GM18951 (cell line): ENCODE results near the gene PLA2G4E.

Experiments
- POLR2A ChIP-seq: IDR thresholded peaks from 4 replicates; pipeline ENCODE4 v1.6.1; 2011; ENCODE audit warnings: mild to moderate bottlenecking; ENCODE audit not compliant: insufficient read length, insufficient read depth; ENCODE audit errors: extremely low read depth
- in situ Hi-C: fragments of 300-500 bp; cut with MboI; formaldehyde crosslinking; loops from one replicate; pipeline ENCODE4 v1.12.0; 2022; ENCODE audit warnings: low sequenced_read_pairs, mixed read lengths, inconsistent platforms; ENCODE audit not compliant: unreplicated experiment

Gene PLA2G4E

GRCh38 chr15:42060477-42060763, 39.6 kb upstream of the PLA2G4E start:
- no peak for TF ChIP-seq POLR2A
- in situ Hi-C loops: loop anchor here (5.0 kb wide), 1 partner anchor 73 kb away; no protein-coding TSS in a partner anchor

- in situ Hi-C loops: loop anchor here (5.0 kb wide), 1 partner anchor 73 kb away; no protein-coding TSS in a partner anchor
- TF ChIP-seq POLR2A: no peak
These were observed 39.0 kb upstream of the PLA2G4E start for GRCh38 chr15:42059661-42060476.

GRCh38 chr15:42058791-42059190, 37.9 kb upstream of the PLA2G4E start:
- in situ Hi-C loops: no loop called here
- no peak for TF ChIP-seq POLR2A

GRCh38 chr15:42057799-42058646, 37.2 kb upstream of the PLA2G4E start:
- no peak for TF ChIP-seq POLR2A
- in situ Hi-C loops: no loop called here

GRCh38 chr15:42056934-42057798, 36.3 kb upstream of the PLA2G4E start:
- in situ Hi-C loops: no loop called here
- no peak for TF ChIP-seq POLR2A

GRCh38 chr15:42053914-42054313, 33.1 kb upstream of the PLA2G4E start:
- no peak for TF ChIP-seq POLR2A
- in situ Hi-C loops: no loop called here

- in situ Hi-C loops: no loop called here
- TF ChIP-seq POLR2A: no peak
These were observed 32.2 kb upstream of the PLA2G4E start for GRCh38 chr15:42053010-42053409.

- no peak for TF ChIP-seq POLR2A
- in situ Hi-C loops: no loop called here
These were observed 29.8 kb upstream of the PLA2G4E start for GRCh38 chr15:42050484-42051255.

- no peak for TF ChIP-seq POLR2A
- in situ Hi-C loops: no loop called here
These were observed 28.0 kb upstream of the PLA2G4E start for GRCh38 chr15:42048821-42049200.

GRCh38 chr15:42048080-42048820, 27.4 kb upstream of the PLA2G4E start:
- TF ChIP-seq POLR2A: no peak
- in situ Hi-C loops: no loop called here

GRCh38 chr15:42046597-42046996, 25.8 kb upstream of the PLA2G4E start:
- in situ Hi-C loops: no loop called here
- TF ChIP-seq POLR2A: no peak

- TF ChIP-seq POLR2A: no peak
- in situ Hi-C loops: no loop called here
These were observed 24.4 kb upstream of the PLA2G4E start for GRCh38 chr15:42045211-42045615.
